Measurements from ENCODE around the gene GP1BB. TPM values are rescaled to one million over a fixed set of nuclear protein-coding genes. Genes with fewer than 3 reads are reported as not detected.

GP1BB gene
- polyA plus RNA-seq, 2 of the 4 experiments (the other 2 are of a cell fraction): 0.06 to 0.48 TPM

DNA sequence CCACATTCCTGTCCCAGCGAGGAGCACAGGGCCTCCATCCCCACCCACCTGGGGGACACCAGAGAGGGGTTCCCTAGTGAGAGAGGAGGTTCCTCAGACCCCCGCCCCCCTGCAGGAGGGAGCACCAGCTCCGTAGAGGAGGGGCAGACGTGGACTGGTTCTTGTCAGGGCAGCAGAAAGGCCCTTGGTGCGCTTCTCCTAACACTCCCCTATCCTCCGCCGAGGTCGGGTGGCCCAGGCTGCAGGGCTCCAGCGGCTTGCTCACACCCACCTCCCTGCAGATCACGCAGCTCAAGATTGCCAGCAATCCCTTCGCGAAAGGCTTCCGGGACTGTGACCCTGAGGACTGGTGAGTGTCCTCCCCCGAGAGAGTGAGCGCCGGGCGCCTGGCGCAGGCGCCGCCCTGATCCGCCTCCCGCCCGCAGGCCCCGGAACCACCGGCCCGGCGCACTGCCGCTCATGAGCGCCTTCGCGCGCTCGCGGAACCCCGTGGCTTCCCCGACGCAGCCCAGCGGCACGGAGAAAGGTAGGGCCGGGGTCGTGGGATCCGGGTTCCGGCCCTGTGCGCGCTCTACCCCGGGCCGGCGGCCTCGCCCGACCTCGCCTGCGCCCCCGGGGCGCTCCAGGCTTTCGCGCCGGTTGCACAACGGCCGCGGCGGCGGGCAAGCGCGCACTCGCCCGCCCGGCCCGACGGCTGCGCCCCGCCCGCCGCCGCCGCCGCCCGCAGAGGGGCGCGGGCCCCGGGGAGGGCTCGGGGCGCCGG lies 42.3 kb downstream of the GP1BB start (continued):
- TF ChIP-seq, protein P1, sequence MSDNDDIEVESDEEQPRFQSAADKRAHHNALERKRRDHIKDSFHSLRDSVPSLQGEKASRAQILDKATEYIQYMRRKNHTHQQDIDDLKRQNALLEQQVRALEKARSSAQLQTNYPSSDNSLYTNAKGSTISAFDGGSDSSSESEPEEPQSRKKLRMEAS (IDR thresholded peaks at IDR 0.05): no peak
- TF ChIP-seq PHF8 (IDR thresholded peaks at IDR 0.05; ENCODE audit: borderline replicate concordance, low read depth): no peak
- TF ChIP-seq HEYL (CRISPR knock-in tag; IDR thresholded peaks at IDR 0.05): no peak
- no peak for TF ChIP-seq HOXB5 (CRISPR knock-in tag; IDR thresholded peaks at IDR 0.05)
- TF ChIP-seq, protein P2, sequence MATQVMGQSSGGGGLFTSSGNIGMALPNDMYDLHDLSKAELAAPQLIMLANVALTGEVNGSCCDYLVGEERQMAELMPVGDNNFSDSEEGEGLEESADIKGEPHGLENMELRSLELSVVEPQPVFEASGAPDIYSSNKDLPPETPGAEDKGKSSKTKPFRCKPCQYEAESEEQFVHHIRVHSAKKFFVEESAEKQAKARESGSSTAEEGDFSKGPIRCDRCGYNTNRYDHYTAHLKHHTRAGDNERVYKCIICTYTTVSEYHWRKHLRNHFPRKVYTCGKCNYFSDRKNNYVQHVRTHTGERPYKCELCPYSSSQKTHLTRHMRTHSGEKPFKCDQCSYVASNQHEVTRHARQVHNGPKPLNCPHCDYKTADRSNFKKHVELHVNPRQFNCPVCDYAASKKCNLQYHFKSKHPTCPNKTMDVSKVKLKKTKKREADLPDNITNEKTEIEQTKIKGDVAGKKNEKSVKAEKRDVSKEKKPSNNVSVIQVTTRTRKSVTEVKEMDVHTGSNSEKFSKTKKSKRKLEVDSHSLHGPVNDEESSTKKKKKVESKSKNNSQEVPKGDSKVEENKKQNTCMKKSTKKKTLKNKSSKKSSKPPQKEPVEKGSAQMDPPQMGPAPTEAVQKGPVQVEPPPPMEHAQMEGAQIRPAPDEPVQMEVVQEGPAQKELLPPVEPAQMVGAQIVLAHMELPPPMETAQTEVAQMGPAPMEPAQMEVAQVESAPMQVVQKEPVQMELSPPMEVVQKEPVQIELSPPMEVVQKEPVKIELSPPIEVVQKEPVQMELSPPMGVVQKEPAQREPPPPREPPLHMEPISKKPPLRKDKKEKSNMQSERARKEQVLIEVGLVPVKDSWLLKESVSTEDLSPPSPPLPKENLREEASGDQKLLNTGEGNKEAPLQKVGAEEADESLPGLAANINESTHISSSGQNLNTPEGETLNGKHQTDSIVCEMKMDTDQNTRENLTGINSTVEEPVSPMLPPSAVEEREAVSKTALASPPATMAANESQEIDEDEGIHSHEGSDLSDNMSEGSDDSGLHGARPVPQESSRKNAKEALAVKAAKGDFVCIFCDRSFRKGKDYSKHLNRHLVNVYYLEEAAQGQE (IDR thresholded peaks at IDR 0.05): no peak

GRCh38 chr22:19766240-19766510 lies 42.8 kb downstream of the GP1BB start:
- CTCF ChIA-PET: no interaction called here
- H3K4me1 ChIP-seq: no peaks in the 10 kb centered on the region; the same call in 2 of the 3 replicates
- ATAC-seq (no peak), FAIRE-seq (no peak), DNase-seq (ENCODE audit: low read depth in 1 of 2, low spot score in 1 of 2) (no peak)
- TF ChIP-seq E2F6 (IDR thresholded peaks at IDR 0.05; ENCODE audit: borderline replicate concordance, low read depth) (no peak), MAZ (IDR thresholded peaks at IDR 0.05; ENCODE audit: borderline replicate concordance, low read depth, low read length) (no peak), PBX3 (IDR thresholded peaks at IDR 0.05) (no peak), RARB (CRISPR knock-in tag; IDR thresholded peaks at IDR 0.05) (no peak), SREBF2 (IDR thresholded peaks at IDR 0.05) (no peak), TFCP2L1 (CRISPR knock-in tag; IDR thresholded peaks at IDR 0.05) (no peak), HDAC2 (IDR thresholded peaks at IDR 0.05) (no peak), MYC (IDR thresholded peaks at IDR 0.05; ENCODE audit: borderline replicate concordance, low read length) (no peak), EHMT2 (IDR thresholded peaks at IDR 0.05; ENCODE audit: low read depth) (no peak)
- H3K4me2 ChIP-seq: no peak overlapping the region
- H3K9me3 ChIP-seq: no peaks in the 10 kb centered on the region
- POLR2A ChIA-PET: no interaction called here
- over 99% methylated on average over 22 of the region's 36 CpGs for WGBS (ENCODE audit: missing lambda C conversion rate)
- no peak overlapping the region for H3K27ac ChIP-seq
- no peak overlapping the region for H3K4me3 ChIP-seq

- CTCF ChIA-PET: no interaction called here
- H3K9me3 ChIP-seq: no peaks in the 10 kb centered on the region
- ATAC-seq (no peak), FAIRE-seq (no peak), DNase-seq (ENCODE audit: low read depth in 1 of 2, low spot score in 1 of 2) (no peak)
- no peak overlapping the region for H3K4me2 ChIP-seq
- POLR2A ChIA-PET: no interaction called here
- no peak overlapping the region for H3K4me3 ChIP-seq
- no peaks in the 10 kb centered on the region for H3K4me1 ChIP-seq
- WGBS (ENCODE audit: missing lambda C conversion rate): 94% methylated on average over 69 of the region's 103 CpGs
- no peak overlapping the region for H3K27ac ChIP-seq
- TF ChIP-seq CHD4 (IDR thresholded peaks at IDR 0.05; ENCODE audit: borderline replicate concordance): no peak
- no peak for TF ChIP-seq EHF (CRISPR knock-in tag; IDR thresholded peaks at IDR 0.05)
- TF ChIP-seq HDAC2 (IDR thresholded peaks at IDR 0.05): no peak
- TF ChIP-seq, protein P3, sequence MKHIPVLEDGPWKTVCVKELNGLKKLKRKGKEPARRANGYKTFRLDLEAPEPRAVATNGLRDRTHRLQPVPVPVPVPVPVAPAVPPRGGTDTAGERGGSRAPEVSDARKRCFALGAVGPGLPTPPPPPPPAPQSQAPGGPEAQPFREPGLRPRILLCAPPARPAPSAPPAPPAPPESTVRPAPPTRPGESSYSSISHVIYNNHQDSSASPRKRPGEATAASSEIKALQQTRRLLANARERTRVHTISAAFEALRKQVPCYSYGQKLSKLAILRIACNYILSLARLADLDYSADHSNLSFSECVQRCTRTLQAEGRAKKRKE (CRISPR knock-in tag; IDR thresholded peaks at IDR 0.05; ENCODE audit: low read depth): no peak
- no peak for TF ChIP-seq ZSCAN20 (CRISPR knock-in tag; IDR thresholded peaks at IDR 0.05)
- TF ChIP-seq POLR2A (IDR thresholded peaks at IDR 0.05; ENCODE audit: low read length): no peak
- TF ChIP-seq, protein P2 (IDR thresholded peaks at IDR 0.05): no peak
- TF ChIP-seq RNF2 (IDR thresholded peaks at IDR 0.05; ENCODE audit: borderline replicate concordance, low read depth): no peak
- no peak for TF ChIP-seq GATA3 (IDR thresholded peaks at IDR 0.05; ENCODE audit: borderline replicate concordance)
- no peak for TF ChIP-seq PBX3 (IDR thresholded peaks at IDR 0.05)
- no peak for TF ChIP-seq JUNB (IDR thresholded peaks at IDR 0.05)
Observed at GRCh38 chr22:19766511-19767426, 43.4 kb downstream of the GP1BB start.

Data from A549 (cell line).